AG04450 (cell line): Measurements from ENCODE around the gene RGS6. TPM values are rescaled to one million over a fixed set of nuclear protein-coding genes. Genes with fewer than 3 reads are reported as not detected.

Source experiments
- CTCF ChIA-PET: fragments of 300-600, 350-600 bp; formaldehyde crosslinking; extraction: SDS; loops from one replicate; lab custom pipeline; 2022; ENCODE audit warnings: antibody characterized with exemption, inconsistent platforms; lab: Charles Lee
- POLR2A ChIA-PET: fragments of 350-600 bp; formaldehyde crosslinking; extraction: SDS; loops from one replicate; lab custom pipeline; 2021; ENCODE audit warnings: antibody characterized with exemption, inconsistent platforms; lab: Yijun Ruan, JAX
- DNase-seq: peaks from one replicate; pipeline ENCODE4 v3.0.0-alpha.2; 2011; ENCODE audit warnings: low read depth, low spot score
- H3K27ac ChIP-seq: one replicate; pipeline ENCODE4 v1.5.1; 2012; ENCODE audit warnings: low read depth, low read length, control low read depth
- H3K27me3 ChIP-seq: one replicate; pipeline ENCODE4 v1.6.0; 2012; ENCODE audit warnings: low read length; ENCODE audit not compliant: control insufficient read depth, insufficient read depth
- H3K4me3 ChIP-seq: 2 replicates; pipeline ENCODE4 v1.5.1; 2011; ENCODE audit warnings: mild to moderate bottlenecking, low read depth, low read length, control low read depth
- H3K9me3 ChIP-seq: 2 replicates; pipeline ENCODE4 v1.5.1; 2012; ENCODE audit warnings: low read length; ENCODE audit not compliant: control insufficient read depth, insufficient read depth
- polyA plus RNA-seq: library from polyadenylated mRNA; depleted of rRNA; stranded (reverse); fragments of >200 nt; gene quantifications from 2 replicates; pipeline ENCODE4 v1.2.3, GENCODE V29; 2011
- TF ChIP-seq, protein P1 (sequence below): IDR thresholded peaks from 2 replicates; pipeline ENCODE4 v1.5.1; 2011; ENCODE audit warnings: low read depth, low read length, control low read depth, inconsistent platforms

Gene RGS6
- polyA plus RNA-seq, 1 experiment = not detected

DNA sequence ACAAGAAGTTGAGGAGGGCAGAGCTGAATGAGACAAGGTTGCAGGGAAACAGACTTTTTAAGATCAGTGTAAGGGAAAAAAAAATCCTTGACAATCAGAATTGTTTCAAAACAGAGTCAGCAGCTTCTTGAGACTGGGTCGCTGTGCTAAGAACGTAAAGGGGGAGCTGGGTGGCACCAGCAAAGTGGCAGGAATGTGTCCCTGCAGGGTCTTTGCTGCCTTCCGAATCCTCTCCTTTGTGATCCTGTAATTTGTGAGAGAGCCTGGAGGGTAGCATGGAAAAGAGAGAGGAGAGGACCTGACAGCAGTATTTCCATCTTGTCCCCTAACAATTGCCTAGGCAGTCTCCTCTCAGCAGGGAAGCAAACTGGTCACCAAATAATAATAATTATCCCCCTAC is 472.8 kb downstream of the RGS6 start:
- Histone ChIP-seq H3K27ac (no peak overlapping the region), H3K9me3 (no peaks in the 10 kb centered on the region), H3K4me3 (no peak overlapping the region), H3K27me3 (no peaks in the 10 kb centered on the region)
- DNase-seq = no peak
- TF ChIP-seq, protein P1, sequence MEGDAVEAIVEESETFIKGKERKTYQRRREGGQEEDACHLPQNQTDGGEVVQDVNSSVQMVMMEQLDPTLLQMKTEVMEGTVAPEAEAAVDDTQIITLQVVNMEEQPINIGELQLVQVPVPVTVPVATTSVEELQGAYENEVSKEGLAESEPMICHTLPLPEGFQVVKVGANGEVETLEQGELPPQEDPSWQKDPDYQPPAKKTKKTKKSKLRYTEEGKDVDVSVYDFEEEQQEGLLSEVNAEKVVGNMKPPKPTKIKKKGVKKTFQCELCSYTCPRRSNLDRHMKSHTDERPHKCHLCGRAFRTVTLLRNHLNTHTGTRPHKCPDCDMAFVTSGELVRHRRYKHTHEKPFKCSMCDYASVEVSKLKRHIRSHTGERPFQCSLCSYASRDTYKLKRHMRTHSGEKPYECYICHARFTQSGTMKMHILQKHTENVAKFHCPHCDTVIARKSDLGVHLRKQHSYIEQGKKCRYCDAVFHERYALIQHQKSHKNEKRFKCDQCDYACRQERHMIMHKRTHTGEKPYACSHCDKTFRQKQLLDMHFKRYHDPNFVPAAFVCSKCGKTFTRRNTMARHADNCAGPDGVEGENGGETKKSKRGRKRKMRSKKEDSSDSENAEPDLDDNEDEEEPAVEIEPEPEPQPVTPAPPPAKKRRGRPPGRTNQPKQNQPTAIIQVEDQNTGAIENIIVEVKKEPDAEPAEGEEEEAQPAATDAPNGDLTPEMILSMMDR = no peak
- ChIA-PET CTCF (no interaction called here), POLR2A (no interaction called here)

DNA sequence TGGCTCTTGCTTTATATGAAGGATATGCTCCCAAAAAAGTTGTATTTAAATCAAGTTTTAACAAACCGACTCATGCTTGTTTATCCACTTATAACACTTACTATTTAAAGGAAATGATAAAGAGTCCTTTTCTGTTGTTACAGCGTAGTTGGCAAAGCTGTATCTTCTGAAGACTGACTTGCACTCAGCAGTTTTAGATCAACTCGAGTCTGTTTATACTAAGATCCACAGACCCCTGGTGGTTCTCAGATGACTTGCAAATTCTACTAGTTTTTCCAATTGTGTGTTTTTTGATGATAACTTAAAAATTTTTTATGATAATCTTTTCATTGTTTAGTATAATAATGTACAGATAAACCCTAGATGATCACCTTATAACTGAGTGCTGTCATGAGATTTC is 475.8 kb downstream of the RGS6 start:
- POLR2A ChIA-PET = no interaction called here
- CTCF ChIA-PET = interaction anchor here (2.3 kb wide), 1 partner anchor 13 kb away, joined by 6 read pairs; no protein-coding TSS in a partner anchor
- TF ChIP-seq, protein P1 = no peak
- Histone ChIP-seq H3K27ac (no peak overlapping the region), H3K4me3 (no peak overlapping the region), H3K27me3 (no peaks in the 10 kb centered on the region), H3K9me3 (no peaks in the 10 kb centered on the region)
- no peak for DNase-seq

GRCh38 chr14:72409047-72409446 is 476.8 kb downstream of the RGS6 start:
- POLR2A ChIA-PET = no interaction called here
- no peaks in the 10 kb centered on the region for H3K27me3 ChIP-seq
- no peaks in the 10 kb centered on the region for H3K9me3 ChIP-seq
- no peak overlapping the region for H3K4me3 ChIP-seq
- CTCF ChIA-PET = no interaction called here
- TF ChIP-seq, protein P1 = no peak
- H3K27ac ChIP-seq = no peak overlapping the region
- DNase-seq = no peak

GRCh38 chr14:72416081-72416849 is 484.0 kb downstream of the RGS6 start:
- no peak overlapping the region for H3K4me3 ChIP-seq

DNA sequence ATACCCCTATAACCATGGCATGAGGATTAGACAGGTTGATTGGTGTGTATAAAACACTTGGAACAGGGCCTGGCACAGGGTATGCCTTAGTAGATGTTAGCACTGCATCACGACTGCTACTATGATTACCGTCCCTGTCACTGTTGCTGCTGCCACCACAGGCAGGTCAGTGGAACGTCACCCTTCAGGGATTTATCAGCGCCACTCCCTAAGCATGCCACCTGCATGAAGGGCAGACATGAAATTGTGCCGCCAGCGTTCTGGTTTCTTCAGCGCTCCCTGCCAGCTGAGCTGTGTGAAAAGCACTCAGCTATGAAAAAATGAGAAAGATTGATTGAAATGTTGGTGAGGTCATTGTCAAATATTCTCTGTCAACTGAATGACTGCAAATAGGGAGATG is 484.7 kb downstream of the RGS6 start:
- CTCF ChIA-PET = no interaction called here
- H3K9me3 ChIP-seq = peaks cover 6% of the 10 kb centered on the region; the same call in 1 of the 2 replicates
- DNase-seq = no peak
- POLR2A ChIA-PET = no interaction called here
- H3K27me3 ChIP-seq = peaks cover 10% of the 10 kb centered on the region
- H3K4me3 ChIP-seq = no peak overlapping the region
- TF ChIP-seq, protein P1 = no peak
- no peak overlapping the region for H3K27ac ChIP-seq

More at GRCh38 chr14:72416081-72416849, 484.0 kb downstream of the RGS6 start:
- Histone ChIP-seq H3K9me3 (peaks cover 6% of the 10 kb centered on the region; the same call in 1 of the 2 replicates), H3K27ac (no peak overlapping the region), H3K27me3 (peaks cover 10% of the 10 kb centered on the region)
- POLR2A ChIA-PET = no interaction called here
- CTCF ChIA-PET = interaction anchor here (0.6 kb wide), 1 partner anchor 1294 kb away, joined by 6 read pairs; no protein-coding TSS in a partner anchor
- TF ChIP-seq, protein P1 = no peak
- DNase-seq = no peak
